Pancreas (tissue), 10 donors: ENCODE results near the gene BABAM2. TPM values are rescaled to one million over a fixed set of nuclear protein-coding genes. Genes with fewer than 3 reads are reported as not detected.
A peak's percentile ranks its signal among the peaks of the same experiment; 100 is the strongest.

ENCODE experiments used
- ATAC-seq, 4 donors: fragments of 200-7000 bp; cut with Tn5 transposase; one replicate each; pipeline versions ENCODE4 v1.8.0 to v1.9.1; 2020; ENCODE audit warnings: mild to moderate bottlenecking in 4 of 4, moderate library complexity in 4 of 4
- DNase-seq, 6 donors: peaks; one replicate each; pipeline ENCODE4 v3.0.0-alpha.2; 2020
- FAIRE-seq: peaks from 2 replicates; lab custom pipeline; 2012; peaks lifted over from hg19 to GRCh38; lab: Jason Lieb, UNC
- H3K27ac ChIP-seq, 4 donors: fragments of 200-600 bp; sonication (generic); 1 replicate in 3 of 4; 2 replicates in 1 of 4; pipeline versions ENCODE4 v1.5.0 to v1.8.0; 2020
- H3K27me3 ChIP-seq, 4 donors: fragments of 200-600 bp; one replicate each; pipeline ENCODE4 v1.8.0; 2021
- H3K36me3 ChIP-seq, 3 donors: fragments of 200-600 bp; sonication (generic) in 1 of 3; one replicate each; pipeline versions ENCODE4 v1.5.0 to v1.8.0; 2020 to 2021
- H3K4me1 ChIP-seq, 3 donors: fragments of 200-600 bp; one replicate each; pipeline ENCODE4 v1.8.0; 2021
- H3K4me3 ChIP-seq, 4 donors: fragments of 200-600 bp; sonication (generic) in 2 of 4; one replicate each; pipeline versions ENCODE4 v1.5.0 to v1.8.0; 2020 to 2021
- H3K9me3 ChIP-seq, 4 donors: fragments of 200-600 bp; one replicate each; pipeline ENCODE4 v1.8.0; 2021
- WGBS, 2 donors: extraction: QIAGEN DNeasy Blood & Tissue Kit; methylation state at CpG; one replicate each; pipeline ENCODE4 v1.1.7; 2013; 5-methylcytosine and 5-hydroxymethylcytosine counted together
- intact Hi-C, 3 donors: fragments of 100-400 bp; cut with DNase I; formaldehyde crosslinking; loops; one replicate each; pipeline versions ENCODE4 v1.11.1 to v1.14.2; 2022
- polyA plus RNA-seq, 2 donors: library from polyadenylated mRNA; stranded (reverse); fragments of 200-250 nt; gene quantifications; one replicate each; pipeline ENCODE4 v1.2.3, GENCODE V29; 2013
- total RNA-seq, 6 donors: library from RNA; stranded (reverse); fragmentation: NEBNext Ultra II Directional in 4 of 6; extraction: Animal tissue kit (Norgen Biotek cat#: 25700) in 4 of 6; gene quantifications; one replicate each; pipeline versions ENCODE4 v1.2.1 to v1.2.4, GENCODE V29; 2021 to 2023
- TF ChIP-seq, protein P1 (sequence below), 4 donors: fragments of 200-600 bp; sonication (generic) in 3 of 4; IDR thresholded peaks; one replicate each; pipeline versions ENCODE4 v1.5.0 to v1.8.0; 2021; ENCODE audit warnings: antibody characterized with exemption in 4 of 4
- donor health status: healthy with polysubstance abuse.
- donor health status: DM: no; HTN: no; CAD: no; lungs with moderate emphysema.
- donor health status: DM: no; HTN: no; CAD: no.
- donor health status: control.
- donor health status: control.
- donor health status: Bipolar disorder and iron deficiency.
- donor health status: DM: yes; HTN: yes; CAD: no.
- donor health status: DM: no; HTN: no; CAD: no.
- donor health status: DM: no; HTN: no; CAD: no.
- donor health status: DM: yes; HTN: yes; CAD: no.

Gene BABAM2
- total and polyA plus RNA-seq, 8 donors: 9.4 to 21.3 (median 15.6) TPM

DNA sequence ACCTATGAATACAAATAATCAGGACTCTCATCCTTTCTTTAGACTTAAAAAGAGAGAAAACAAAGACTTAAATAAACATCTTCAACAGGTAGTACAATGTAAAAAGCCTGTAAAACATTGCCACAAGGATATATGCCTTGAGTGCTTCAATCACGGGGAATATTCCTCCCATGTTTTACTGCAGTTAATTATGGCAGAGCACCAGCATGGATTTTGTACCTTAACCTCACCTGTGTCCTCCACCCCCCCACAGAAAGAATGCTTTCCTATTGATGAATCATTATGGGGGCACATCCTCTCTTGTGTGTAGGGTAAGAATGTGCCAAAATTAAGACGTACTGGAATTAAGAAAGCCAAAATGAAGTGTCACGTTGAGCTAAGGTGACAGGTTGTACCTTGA, 312.2 kb downstream of the BABAM2 start:
- Histone ChIP-seq H3K4me1 (no peaks in the 10 kb centered on the region), H3K4me3 (no peak overlapping the region), H3K27me3 (no peaks in the 10 kb centered on the region), H3K36me3 (no peaks in the 10 kb centered on the region), H3K9me3 (no peaks in the 10 kb centered on the region), H3K27ac (no peak overlapping the region)
- TF ChIP-seq, protein P1, sequence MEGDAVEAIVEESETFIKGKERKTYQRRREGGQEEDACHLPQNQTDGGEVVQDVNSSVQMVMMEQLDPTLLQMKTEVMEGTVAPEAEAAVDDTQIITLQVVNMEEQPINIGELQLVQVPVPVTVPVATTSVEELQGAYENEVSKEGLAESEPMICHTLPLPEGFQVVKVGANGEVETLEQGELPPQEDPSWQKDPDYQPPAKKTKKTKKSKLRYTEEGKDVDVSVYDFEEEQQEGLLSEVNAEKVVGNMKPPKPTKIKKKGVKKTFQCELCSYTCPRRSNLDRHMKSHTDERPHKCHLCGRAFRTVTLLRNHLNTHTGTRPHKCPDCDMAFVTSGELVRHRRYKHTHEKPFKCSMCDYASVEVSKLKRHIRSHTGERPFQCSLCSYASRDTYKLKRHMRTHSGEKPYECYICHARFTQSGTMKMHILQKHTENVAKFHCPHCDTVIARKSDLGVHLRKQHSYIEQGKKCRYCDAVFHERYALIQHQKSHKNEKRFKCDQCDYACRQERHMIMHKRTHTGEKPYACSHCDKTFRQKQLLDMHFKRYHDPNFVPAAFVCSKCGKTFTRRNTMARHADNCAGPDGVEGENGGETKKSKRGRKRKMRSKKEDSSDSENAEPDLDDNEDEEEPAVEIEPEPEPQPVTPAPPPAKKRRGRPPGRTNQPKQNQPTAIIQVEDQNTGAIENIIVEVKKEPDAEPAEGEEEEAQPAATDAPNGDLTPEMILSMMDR (IDR thresholded peaks at IDR 0.05): no peak
- ATAC-seq: no peak
- no peak for FAIRE-seq
- 87 to 94% methylated on average over 3 of the region's 3 CpGs for WGBS, 2 donors
- intact Hi-C loops: no loop called here
- no peak for DNase-seq

DNA sequence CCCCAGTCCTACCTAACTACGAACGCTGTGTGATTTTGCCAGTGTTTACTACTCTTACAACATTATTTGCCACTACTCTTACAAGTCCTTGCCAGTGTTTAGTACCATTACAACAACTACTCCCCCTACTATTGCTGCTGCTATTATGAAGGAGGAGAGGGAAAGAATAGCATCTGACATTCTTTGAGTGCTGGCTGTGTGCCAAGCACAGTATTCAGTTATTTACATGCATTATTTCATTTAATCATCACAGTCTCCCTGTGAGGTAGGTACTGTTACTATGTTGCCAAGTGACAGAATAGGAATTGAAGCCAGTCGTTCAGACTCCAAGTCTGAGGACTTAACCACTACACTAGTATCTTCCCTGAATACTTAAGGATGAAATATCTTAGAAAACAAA, 316.2 kb downstream of the BABAM2 start:
- ATAC-seq (no peak), FAIRE-seq (no peak), DNase-seq (no peak)
- H3K27ac ChIP-seq: no peak overlapping the region
- intact Hi-C loops: no loop called here
- H3K4me1 ChIP-seq: no peaks in the 10 kb centered on the region
- no peaks in the 10 kb centered on the region for H3K9me3 ChIP-seq
- no peaks in the 10 kb centered on the region for H3K27me3 ChIP-seq
- H3K36me3 ChIP-seq: no peaks in the 10 kb centered on the region
- TF ChIP-seq, protein P1 (IDR thresholded peaks at IDR 0.05): no peak
- WGBS, 2 donors: 85 to 89% methylated on average over 3 of the region's 3 CpGs
- H3K4me3 ChIP-seq: no peak overlapping the region

DNA sequence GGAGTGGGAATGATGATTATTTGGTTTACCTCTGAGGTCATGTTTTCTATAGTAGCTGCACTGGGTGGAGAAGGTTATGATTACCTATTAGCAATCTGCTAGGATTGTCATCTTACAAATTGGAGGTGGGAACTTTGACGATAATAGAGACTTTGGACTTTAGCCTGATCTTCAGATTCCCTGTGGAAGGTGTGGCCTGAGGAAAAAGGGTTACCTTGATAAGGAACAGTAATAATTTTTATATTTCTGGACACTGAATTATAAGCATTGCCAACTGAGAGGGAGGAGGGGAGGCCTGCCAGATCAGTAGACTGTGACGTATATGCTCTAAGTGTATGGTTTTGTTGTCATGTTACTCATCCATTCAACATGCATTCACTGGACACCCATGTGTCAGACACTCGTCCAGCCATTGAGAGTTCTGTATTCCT, 318.7 kb downstream of the BABAM2 start:
- DNase-seq: no peak
- Histone ChIP-seq H3K27me3 (no peaks in the 10 kb centered on the region), H3K4me1 (no peaks in the 10 kb centered on the region), H3K36me3 (no peaks in the 10 kb centered on the region), H3K27ac (no peak overlapping the region), H3K9me3 (no peaks in the 10 kb centered on the region), H3K4me3 (no peak overlapping the region)
- TF ChIP-seq, protein P1 (IDR thresholded peaks at IDR 0.05): no peak
- FAIRE-seq: no peak
- ATAC-seq: peak in 2 of 4 donors; percentile 22 to 57
- intact Hi-C loops: no loop called here
- 62 to 64% methylated on average over 3 of the region's 3 CpGs for WGBS, 2 donors

DNA sequence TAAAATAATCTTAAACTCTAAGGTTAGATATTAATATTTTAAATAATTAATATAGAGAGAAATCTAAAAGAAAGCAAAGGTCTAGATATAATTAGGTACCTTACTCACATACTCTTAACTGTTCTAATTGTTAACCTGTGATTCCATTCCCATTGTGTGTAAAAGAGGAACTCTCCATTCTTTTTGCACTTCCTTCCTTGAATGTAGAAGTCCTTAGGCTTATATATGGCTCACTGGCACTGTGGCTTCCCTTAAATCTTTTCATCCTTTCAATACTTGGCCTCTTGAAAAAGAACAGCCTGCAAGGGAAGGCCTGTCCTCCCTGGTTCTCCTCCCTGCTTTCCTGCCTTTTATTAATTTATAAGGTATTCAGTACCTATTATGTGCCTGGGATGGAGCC, 319.3 kb downstream of the BABAM2 start:
- ATAC-seq: no peak

DNA sequence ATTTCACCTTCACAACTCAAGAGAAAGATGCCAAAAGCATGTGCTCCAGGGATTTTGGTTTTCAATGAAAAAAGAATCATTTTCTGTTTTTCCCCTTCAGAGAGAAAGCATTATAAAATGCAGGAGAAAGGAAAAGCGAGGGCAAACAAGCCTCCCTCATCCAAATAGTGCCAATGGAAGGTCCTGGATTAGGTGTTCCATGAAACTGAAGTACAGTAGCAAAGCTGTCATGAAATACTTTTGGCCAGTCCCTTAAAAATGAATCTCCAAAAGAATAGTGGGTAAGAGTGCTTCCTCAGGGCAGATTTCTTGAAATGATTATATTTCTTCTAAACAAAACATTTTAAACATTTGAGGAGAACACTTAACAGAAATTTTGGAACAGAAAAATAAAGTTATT, 320.0 kb downstream of the BABAM2 start:
- intact Hi-C loops: no loop called here
- FAIRE-seq (no peak), DNase-seq (no peak), ATAC-seq (no peak)
- Histone ChIP-seq H3K27ac (no peak overlapping the region), H3K36me3 (no peaks in the 10 kb centered on the region), H3K4me1 (no peaks in the 10 kb centered on the region), H3K27me3 (no peaks in the 10 kb centered on the region), H3K9me3 (no peaks in the 10 kb centered on the region), H3K4me3 (no peak overlapping the region)
- WGBS, 2 donors: 94 to 100% methylated on average over 1 of the region's 1 CpG
- TF ChIP-seq, protein P1 (IDR thresholded peaks at IDR 0.05): no peak

More for the DNA sequence above, 319.3 kb downstream of the BABAM2 start:
- DNase-seq: no peak
- intact Hi-C loops: no loop called here
- Histone ChIP-seq H3K36me3 (no peaks in the 10 kb centered on the region), H3K4me1 (no peaks in the 10 kb centered on the region), H3K9me3 (no peaks in the 10 kb centered on the region), H3K27ac (no peak overlapping the region), H3K27me3 (no peaks in the 10 kb centered on the region), H3K4me3 (no peak overlapping the region)
- peak; percentile 66 for FAIRE-seq
- TF ChIP-seq, protein P1 (IDR thresholded peaks at IDR 0.05): no peak
